GM10266 (cell line): Measurements from ENCODE around the gene PAM.
"Not testable (repeated sequence)": the region's sequence is repeated elsewhere in the genome, so short reads cannot be mapped to it uniquely, and the experiment has no call there.

Source experiments
- DNase-seq: peaks from one replicate; pipeline ENCODE4 v3.0.0; 2012; ENCODE audit errors: extremely low spot score
- CTCF ChIP-seq: IDR thresholded peaks from 2 replicates; pipeline ENCODE4 v1.5.1; 2012; ENCODE audit warnings: mild to moderate bottlenecking, low read depth; ENCODE audit not compliant: control insufficient read depth, insufficient read depth; ENCODE audit errors: missing control alignments

PAM gene

GRCh38 chr5:102991802-102992201 is 236.7 kb downstream of the PAM start:
- TF ChIP-seq CTCF: no peak

GRCh38 chr5:102996011-102996575 is 241.0 kb downstream of the PAM start:
- TF ChIP-seq CTCF: no peak
- no peak for DNase-seq

More at GRCh38 chr5:102991802-102992201, 236.7 kb downstream of the PAM start:
- no peak for DNase-seq

GRCh38 chr5:102998224-102998623 is 243.1 kb downstream of the PAM start:
- TF ChIP-seq CTCF: no peak
- DNase-seq: no peak

- no peak for TF ChIP-seq CTCF
- no peak for DNase-seq
These were observed 244.1 kb downstream of the PAM start for GRCh38 chr5:102999191-102999590.

- DNase-seq: not testable (repeated sequence)
These were observed 244.5 kb downstream of the PAM start for GRCh38 chr5:102999621-103000020.

GRCh38 chr5:103000089-103000488 is 245.0 kb downstream of the PAM start:
- no peak for DNase-seq
- TF ChIP-seq CTCF: no peak

- DNase-seq: no peak
- no peak for TF ChIP-seq CTCF
These were observed 248.8 kb downstream of the PAM start for GRCh38 chr5:103003872-103004271.

- no peak for DNase-seq
- TF ChIP-seq CTCF: no peak
These were observed 250.2 kb downstream of the PAM start for GRCh38 chr5:103005276-103005675.
